HepG2 (cell line): ENCODE results near the gene COPS6. TPM values are rescaled to one million over a fixed set of nuclear protein-coding genes. Genes with fewer than 3 reads are reported as not detected.

Experiments
- AGO2 ChIP-seq: fragments of 200-400 bp; formaldehyde crosslinking; optimal IDR thresholded peaks from 2 replicates; pipeline ENCODE3; 2017; ENCODE audit warnings: mild to moderate bottlenecking, low read depth, low read length, moderate library complexity
- BCL6 ChIP-seq: IDR thresholded peaks from 2 replicates; pipeline ENCODE4 v1.6.1; 2016; ENCODE audit warnings: missing genetic modification reagents, missing compliant biosample characterization
- ELF3 ChIP-seq: IDR thresholded peaks from 2 replicates; pipeline ENCODE4 v1.6.1; 2016; ENCODE audit warnings: missing genetic modification reagents, missing compliant biosample characterization
- EP300 ChIP-seq, 3 experiments: sonication (generic) in 1 of 3; formaldehyde crosslinking in 1 of 3; IDR thresholded peaks; 2 replicates each; pipeline versions ENCODE4 v1.5.1 to v1.6.1; 2011 to 2020; ENCODE audit warnings: low read depth in 2 of 3, low read length in 2 of 3, borderline replicate concordance in 1 of 3, improper control_type of control experiment in 1 of 3, mild to moderate bottlenecking in 1 of 3, missing genetic modification reagents in 1 of 3, moderate library complexity in 1 of 3
- FOXP1 ChIP-seq, 2 experiments: fragments of 450-650 bp in 1 of 2; IDR thresholded peaks; 2 replicates each; pipeline ENCODE4 v1.6.1; 2017 to 2018; ENCODE audit warnings: antibody characterized with exemption in 1 of 2
- GABPA ChIP-seq, 2 experiments: IDR thresholded peaks; 2 replicates each; pipeline ENCODE4 v1.6.1; 2011 to 2016; ENCODE audit warnings: low read depth in 2 of 2, low read length in 1 of 2, missing biosample characterization in 1 of 2, missing genetic modification characterization in 1 of 2
- JUND ChIP-seq: sonication (generic); formaldehyde crosslinking; IDR thresholded peaks from 2 replicates; pipeline ENCODE4 v1.8.0; 2022; ENCODE audit warnings: mild to moderate bottlenecking, missing genetic modification reagents
- MEIS1 ChIP-seq: sonication (generic); formaldehyde crosslinking; IDR thresholded peaks from 2 replicates; pipeline ENCODE4 v1.9.0; 2021; ENCODE audit warnings: mild to moderate bottlenecking, missing genetic modification reagents, moderate library complexity, borderline replicate concordance
- MXD4 ChIP-seq: IDR thresholded peaks from 2 replicates; pipeline ENCODE4 v1.6.1; 2016; ENCODE audit warnings: mild to moderate bottlenecking, missing biosample characterization, missing genetic modification reagents
- NRL ChIP-seq: sonication (generic); formaldehyde crosslinking; IDR thresholded peaks from 2 replicates; pipeline ENCODE4 v1.5.0; 2020; ENCODE audit warnings: missing genetic modification reagents, mild to moderate bottlenecking, moderate library complexity, borderline replicate concordance
- REXO4 ChIP-seq: sonication (generic); formaldehyde crosslinking; IDR thresholded peaks from 2 replicates; pipeline ENCODE4 v1.8.0; 2022; ENCODE audit warnings: missing genetic modification reagents, mild to moderate bottlenecking, borderline replicate concordance
- RNF2 ChIP-seq: fragments of 450-650 bp; conservative IDR thresholded peaks from 2 replicates; pipeline ENCODE4 v1.6.1; 2016; ENCODE audit warnings: low read depth
- RORA ChIP-seq: sonication (generic); formaldehyde crosslinking; IDR thresholded peaks from 2 replicates; pipeline ENCODE4 v1.5.0; 2020; ENCODE audit warnings: mild to moderate bottlenecking, missing genetic modification reagents, moderate library complexity
- SP140L ChIP-seq: sonication (generic); formaldehyde crosslinking; IDR thresholded peaks from 2 replicates; pipeline ENCODE4 v1.4.0; 2020; ENCODE audit warnings: missing genetic modification reagents, borderline replicate concordance
- TCF7 ChIP-seq: sonication (generic); IDR thresholded peaks from 2 replicates; pipeline ENCODE4 v1.6.1; 2016; ENCODE audit warnings: antibody characterized with exemption, low read depth
- XRCC5 ChIP-seq: fragments of 200-400 bp; formaldehyde crosslinking; optimal IDR thresholded peaks from 2 replicates; pipeline ENCODE3; 2017; ENCODE audit warnings: mild to moderate bottlenecking, low read length
- ZNF274 ChIP-seq: sonication (generic); formaldehyde crosslinking; IDR thresholded peaks from 2 replicates; pipeline ENCODE4 v1.5.1; 2020; ENCODE audit warnings: mild to moderate bottlenecking, missing genetic modification reagents
- ZNF543 ChIP-seq: sonication (generic); formaldehyde crosslinking; IDR thresholded peaks from 2 replicates; pipeline ENCODE4 v1.4.0; 2020; ENCODE audit warnings: mild to moderate bottlenecking, missing genetic modification reagents
- ZNF672 ChIP-seq: sonication (generic); formaldehyde crosslinking; IDR thresholded peaks from 2 replicates; pipeline ENCODE4 v1.8.1; 2022; ENCODE audit warnings: missing genetic modification reagents
- ZSCAN12 ChIP-seq: sonication (generic); formaldehyde crosslinking; IDR thresholded peaks from 2 replicates; pipeline ENCODE4 v1.9.0; 2021; ENCODE audit warnings: mild to moderate bottlenecking, missing genetic modification reagents
- ZSCAN25 ChIP-seq: sonication (generic); formaldehyde crosslinking; IDR thresholded peaks from 2 replicates; pipeline ENCODE4 v1.8.0; 2022; ENCODE audit warnings: mild to moderate bottlenecking, missing genetic modification reagents
- polyA plus RNA-seq, 8 experiments: library from polyadenylated mRNA; depleted of rRNA in 3 of 8; stranded (reverse) in 7 of 8; unstranded in 1 of 8; fragments of >200 nt; fragmentation: Illumina TruSeq in 4 of 8; extraction: Trizol in 4 of 8; gene quantifications; 2 replicates each; pipeline versions ENCODE4 v1.2.1 to v1.2.3, GENCODE V29; 2011 to 2016; ENCODE audit warnings: low read depth in 4 of 8, missing spikeins in 1 of 8, mixed read lengths in 1 of 8; ENCODE audit not compliant: insufficient read depth in 1 of 8
- total RNA-seq, 5 experiments: library from RNA; depleted of rRNA; stranded (reverse); fragments of >200 nt; fragmentation: Illumina TruSeq; extraction: Trizol; gene quantifications; 2 replicates each; pipeline ENCODE4 v1.2.3, GENCODE V29; 2016; ENCODE audit warnings: low read depth in 1 of 5
- TF ChIP-seq, protein P1 (sequence below): sonication (generic); formaldehyde crosslinking; conservative IDR thresholded peaks from 2 replicates; pipeline ENCODE4 v1.4.0; 2020; ENCODE audit warnings: missing genetic modification reagents
- TF ChIP-seq, protein P2 (sequence below), 2 experiments: sonication (generic) in 1 of 2; formaldehyde crosslinking in 1 of 2; IDR thresholded peaks; 2 replicates each; pipeline versions ENCODE4 v1.4.0 to v1.6.1; 2018 to 2020; ENCODE audit warnings: missing genetic modification reagents in 2 of 2, borderline replicate concordance in 1 of 2, low read depth in 1 of 2, mild to moderate bottlenecking in 1 of 2, missing biosample characterization in 1 of 2
- TF ChIP-seq, protein P3 (sequence below): sonication (generic); formaldehyde crosslinking; IDR thresholded peaks from 2 replicates; pipeline ENCODE4 v1.4.0; 2020; ENCODE audit warnings: missing genetic modification reagents

COPS6 gene
- total and polyA plus RNA-seq, 2 of the 13 experiments (the other 11 are each of a cell fraction or from before 2014, with no cell fraction given): 33.4 to 117 TPM

DNA sequence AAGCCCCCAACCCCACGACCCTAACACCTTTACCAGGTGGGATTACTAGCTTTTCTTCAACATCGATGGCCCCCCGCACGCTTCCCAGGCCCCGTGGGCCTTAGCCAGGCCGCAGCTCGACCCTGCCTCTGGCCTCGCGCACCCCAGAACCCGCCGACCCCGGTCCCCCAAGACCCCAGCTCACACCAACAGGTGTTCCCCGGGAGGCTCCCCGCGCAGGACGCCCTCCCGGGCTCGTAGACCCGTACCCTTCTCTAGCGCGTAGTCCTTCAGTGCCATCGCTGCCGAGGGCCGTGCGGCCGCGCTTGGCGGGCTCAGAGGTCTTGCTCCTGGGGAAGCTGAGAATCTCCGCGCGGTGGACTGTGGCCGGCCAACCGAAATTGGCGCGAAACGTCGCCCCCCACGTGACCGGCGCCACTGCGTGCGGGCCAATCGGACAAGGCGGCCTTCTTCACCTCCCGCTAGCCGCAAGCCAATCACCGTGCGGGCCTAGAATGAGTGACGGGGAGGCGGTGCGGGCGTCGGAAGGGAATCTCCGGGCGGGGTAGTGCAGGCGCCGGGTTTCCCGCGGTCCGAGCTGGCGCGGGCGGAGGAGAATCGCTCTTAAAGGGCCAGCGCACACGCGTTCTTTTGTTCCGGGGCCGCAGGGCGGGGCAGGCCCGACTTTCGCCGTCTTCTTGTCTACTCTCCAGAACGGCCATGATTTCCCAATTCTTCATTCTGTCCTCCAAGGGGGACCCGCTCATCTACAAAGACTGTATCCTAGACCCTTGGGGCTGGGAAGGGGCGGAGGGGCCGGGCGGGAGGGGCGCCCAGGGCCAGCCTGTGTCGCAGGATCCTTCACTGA, 12.5 kb downstream of the COPS6 start, which contains the start of the genes AP4M1 and MCM7 (continued):
- TF ChIP-seq XRCC5: no peak
- TF ChIP-seq JUND (CRISPR knock-in tag): 0 out of 2 replicates have a peak, but pooled peaks have one; percentile 29
- TF ChIP-seq ZNF274: peak; percentile 81
- TF ChIP-seq ZSCAN12: no peak
- TF ChIP-seq ELF3 (CRISPR knock-in tag): 0 out of 2 replicates have a peak, but pooled peaks have one; percentile 7
- no peak for TF ChIP-seq ZNF543 (CRISPR knock-in tag)
- no peak for TF ChIP-seq REXO4
- TF ChIP-seq TCF7: no peak
- TF ChIP-seq GABPA (IDR thresholded peaks at IDR 0.05; ENCODE audit: low read depth, low read length): peak; percentile 43
- peak; percentile 76 for TF ChIP-seq GABPA (CRISPR knock-in tag; IDR thresholded peaks at IDR 0.05; ENCODE audit: low read depth)
- TF ChIP-seq, protein P1, sequence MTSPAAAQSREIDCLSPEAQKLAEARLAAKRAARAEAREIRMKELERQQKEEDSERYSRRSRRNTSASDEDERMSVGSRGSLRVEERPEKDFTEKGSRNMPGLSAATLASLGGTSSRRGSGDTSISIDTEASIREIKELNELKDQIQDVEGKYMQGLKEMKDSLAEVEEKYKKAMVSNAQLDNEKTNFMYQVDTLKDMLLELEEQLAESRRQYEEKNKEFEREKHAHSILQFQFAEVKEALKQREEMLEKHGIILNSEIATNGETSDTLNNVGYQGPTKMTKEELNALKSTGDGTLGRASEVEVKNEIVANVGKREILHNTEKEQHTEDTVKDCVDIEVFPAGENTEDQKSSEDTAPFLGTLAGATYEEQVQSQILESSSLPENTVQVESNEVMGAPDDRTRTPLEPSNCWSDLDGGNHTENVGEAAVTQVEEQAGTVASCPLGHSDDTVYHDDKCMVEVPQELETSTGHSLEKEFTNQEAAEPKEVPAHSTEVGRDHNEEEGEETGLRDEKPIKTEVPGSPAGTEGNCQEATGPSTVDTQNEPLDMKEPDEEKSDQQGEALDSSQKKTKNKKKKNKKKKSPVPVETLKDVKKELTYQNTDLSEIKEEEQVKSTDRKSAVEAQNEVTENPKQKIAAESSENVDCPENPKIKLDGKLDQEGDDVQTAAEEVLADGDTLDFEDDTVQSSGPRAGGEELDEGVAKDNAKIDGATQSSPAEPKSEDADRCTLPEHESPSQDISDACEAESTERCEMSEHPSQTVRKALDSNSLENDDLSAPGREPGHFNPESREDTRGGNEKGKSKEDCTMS: no peak
- TF ChIP-seq ZNF672: no peak
- TF ChIP-seq SP140L (CRISPR knock-in tag): no peak
- TF ChIP-seq NRL (CRISPR knock-in tag): 0 out of 2 replicates have a peak, but pooled peaks have one; percentile 64
- 0 out of 2 replicates have a peak, but pooled peaks have one; percentile 11 for TF ChIP-seq BCL6 (CRISPR knock-in tag)
- TF ChIP-seq, protein P2, sequence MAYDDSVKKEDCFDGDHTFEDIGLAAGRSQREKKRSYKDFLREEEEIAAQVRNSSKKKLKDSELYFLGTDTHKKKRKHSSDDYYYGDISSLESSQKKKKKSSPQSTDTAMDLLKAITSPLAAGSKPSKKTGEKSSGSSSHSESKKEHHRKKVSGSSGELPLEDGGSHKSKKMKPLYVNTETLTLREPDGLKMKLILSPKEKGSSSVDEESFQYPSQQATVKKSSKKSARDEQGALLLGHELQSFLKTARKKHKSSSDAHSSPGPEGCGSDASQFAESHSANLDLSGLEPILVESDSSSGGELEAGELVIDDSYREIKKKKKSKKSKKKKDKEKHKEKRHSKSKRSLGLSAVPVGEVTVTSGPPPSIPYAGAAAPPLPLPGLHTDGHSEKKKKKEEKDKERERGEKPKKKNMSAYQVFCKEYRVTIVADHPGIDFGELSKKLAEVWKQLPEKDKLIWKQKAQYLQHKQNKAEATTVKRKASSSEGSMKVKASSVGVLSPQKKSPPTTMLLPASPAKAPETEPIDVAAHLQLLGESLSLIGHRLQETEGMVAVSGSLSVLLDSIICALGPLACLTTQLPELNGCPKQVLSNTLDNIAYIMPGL (CRISPR knock-in tag; IDR thresholded peaks at IDR 0.05; ENCODE audit: borderline replicate concordance in 1 of 2, low read depth in 1 of 2): 0 out of 4 replicates have a peak, but pooled peaks of 1 of the 2 experiments have one; percentile 4
- peak in 1 of 2 experiments; percentile 23; a peak in 2 of 4 replicates for TF ChIP-seq EP300 (IDR thresholded peaks at IDR 0.05; ENCODE audit: low read depth in 2 of 2, low read length in 2 of 2)
- no peak for TF ChIP-seq EP300 (CRISPR knock-in tag; IDR thresholded peaks at IDR 0.05; ENCODE audit: borderline replicate concordance)
- TF ChIP-seq RORA (CRISPR knock-in tag): no peak
- TF ChIP-seq AGO2: peak; percentile 86
- peak; percentile 66; the same call in 1 of the 2 replicates for TF ChIP-seq RNF2
- no peak for TF ChIP-seq ZSCAN25 (CRISPR knock-in tag)
- no peak; the same call in 1 of the 2 replicates for TF ChIP-seq MEIS1 (CRISPR knock-in tag)
- TF ChIP-seq, protein P3, sequence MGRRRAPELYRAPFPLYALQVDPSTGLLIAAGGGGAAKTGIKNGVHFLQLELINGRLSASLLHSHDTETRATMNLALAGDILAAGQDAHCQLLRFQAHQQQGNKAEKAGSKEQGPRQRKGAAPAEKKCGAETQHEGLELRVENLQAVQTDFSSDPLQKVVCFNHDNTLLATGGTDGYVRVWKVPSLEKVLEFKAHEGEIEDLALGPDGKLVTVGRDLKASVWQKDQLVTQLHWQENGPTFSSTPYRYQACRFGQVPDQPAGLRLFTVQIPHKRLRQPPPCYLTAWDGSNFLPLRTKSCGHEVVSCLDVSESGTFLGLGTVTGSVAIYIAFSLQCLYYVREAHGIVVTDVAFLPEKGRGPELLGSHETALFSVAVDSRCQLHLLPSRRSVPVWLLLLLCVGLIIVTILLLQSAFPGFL: no peak
- TF ChIP-seq FOXP1 (IDR thresholded peaks at IDR 0.05): no peak
- no peak for TF ChIP-seq FOXP1 (CRISPR knock-in tag; IDR thresholded peaks at IDR 0.05)
- no peak; the same call in 1 of the 2 replicates for TF ChIP-seq MXD4 (CRISPR knock-in tag)
